ENCODE data around the gene EIF3I.

Gene EIF3I

DNA sequence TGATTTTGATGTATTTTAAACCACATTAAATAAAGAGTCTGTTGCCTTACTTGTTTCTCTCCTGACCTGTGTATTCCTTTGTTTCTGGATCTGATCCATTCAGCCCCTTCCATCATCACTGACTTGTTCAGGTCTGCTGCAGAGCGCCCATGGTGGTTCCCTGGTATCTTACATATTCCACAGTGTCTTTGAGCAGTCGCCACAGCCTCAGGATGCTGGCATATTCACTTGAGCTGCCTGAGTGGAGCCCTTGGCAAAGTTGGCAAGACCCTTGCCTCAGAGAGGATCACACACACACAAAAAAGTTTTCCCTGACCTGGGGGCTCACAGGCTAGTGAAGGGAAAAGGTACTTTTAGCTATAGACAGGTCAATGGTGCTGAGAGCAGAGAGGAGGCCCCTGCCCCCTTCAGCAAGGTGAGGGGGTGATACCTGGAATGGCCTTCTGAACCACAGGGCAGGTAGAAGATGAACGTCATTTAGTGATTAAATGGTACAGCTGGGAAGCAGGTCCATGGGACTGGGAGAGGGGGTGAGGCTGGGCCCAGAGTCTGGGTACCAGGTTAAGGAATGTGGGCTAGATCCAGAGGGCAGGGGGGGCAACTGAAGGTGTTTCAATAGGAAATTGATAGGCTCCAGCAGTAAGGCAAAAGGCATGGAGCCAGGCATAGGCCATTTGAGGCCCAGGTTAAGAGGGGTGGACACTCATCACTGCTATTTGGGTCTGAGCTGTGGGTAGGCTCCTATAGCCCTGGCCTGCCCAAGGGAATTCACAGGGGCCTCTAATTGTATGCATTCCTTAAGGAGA lies 23.8 kb upstream of the EIF3I start:
- DNase-seq: no peak

DNA sequence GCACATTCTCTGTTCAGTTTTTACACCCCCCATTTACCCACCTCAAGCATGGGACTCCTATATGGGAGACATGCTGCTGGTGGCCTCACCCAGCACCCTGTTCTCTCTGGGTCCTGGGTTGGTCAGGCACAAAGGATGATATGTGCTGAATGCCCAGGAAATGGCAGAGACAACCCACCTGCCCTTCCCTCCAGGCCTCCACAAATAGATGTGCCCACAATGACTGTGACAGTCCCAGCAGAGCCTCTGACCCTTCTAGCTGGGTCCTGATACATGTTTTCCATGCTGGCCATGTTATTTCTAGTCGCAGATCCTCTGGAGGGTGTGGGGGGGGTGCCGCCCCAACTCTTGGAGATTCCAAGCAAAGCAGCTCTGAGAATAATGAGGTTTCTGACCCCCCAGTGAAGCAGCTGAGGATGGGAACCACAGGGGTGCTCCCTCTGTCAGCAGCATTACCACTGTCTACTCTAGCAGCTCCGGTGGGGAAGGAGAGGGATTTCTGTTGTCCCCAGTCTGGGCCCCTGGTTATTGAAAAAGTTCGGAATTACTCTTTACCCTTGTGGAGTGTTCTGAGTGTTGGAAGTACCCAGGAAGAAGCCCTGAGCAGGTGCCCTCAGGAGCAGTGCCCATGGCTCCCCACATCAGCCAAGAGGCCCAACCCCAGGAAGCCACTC lies 23.0 kb upstream of the EIF3I start:
- DNase-seq: no peak

GRCh38 chr1:32199717-32200072 lies 22.5 kb upstream of the EIF3I start:
- no peak for DNase-seq

GRCh38 chr1:32200226-32201010 lies 21.8 kb upstream of the EIF3I start, which contains the start of gene CCDC28B:
TSS of gene CCDC28B (plus strand) at chr1:32200595. CDS start at chr1:32201936, 1,341 bp downstream.
- DNase-seq: peak; percentile 51

DNA sequence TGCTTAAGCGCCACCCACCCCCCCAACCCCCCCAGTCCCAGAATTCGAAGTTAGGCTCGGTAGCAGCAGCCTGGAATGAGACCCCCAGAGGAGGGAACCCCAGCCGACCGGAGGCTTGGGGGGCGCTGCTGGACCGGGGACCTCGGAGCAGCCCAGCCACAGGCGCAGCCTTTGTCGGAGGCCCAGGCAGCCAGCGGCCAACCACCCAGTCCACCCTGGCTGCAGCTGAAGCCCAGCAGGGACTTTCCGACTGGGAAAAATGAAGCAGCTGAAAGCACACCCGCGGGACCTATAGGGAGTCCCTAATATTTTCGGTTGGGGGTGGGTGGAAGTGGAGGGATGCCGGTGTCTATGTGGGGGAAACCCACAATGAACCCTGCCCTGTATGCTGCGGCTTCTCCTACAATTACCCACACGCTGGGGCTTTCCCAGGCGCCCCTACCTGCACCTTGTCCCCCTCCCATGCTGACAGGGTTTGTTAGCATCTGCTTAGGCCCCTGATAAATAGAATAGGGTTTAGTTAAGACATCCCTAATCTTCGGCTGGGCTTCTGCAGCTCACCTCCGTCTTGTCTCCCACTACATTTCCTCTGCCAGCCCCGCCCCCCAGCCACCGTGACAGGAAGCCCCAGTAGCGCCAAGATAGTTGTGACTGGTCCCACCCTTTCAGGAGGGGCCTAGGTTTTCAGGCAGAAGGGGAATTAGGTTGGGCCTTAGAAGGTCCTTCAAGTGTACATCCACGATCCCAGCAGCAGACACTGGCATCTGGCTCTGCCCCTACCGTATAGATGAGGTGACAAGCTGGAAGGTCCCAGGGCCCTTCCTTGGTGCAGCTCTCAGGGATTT lies 21.0 kb upstream of the EIF3I start:
- DNase-seq: peak; percentile 71

- no peak for DNase-seq
Observed at GRCh38 chr1:32204943-32205361, 17.3 kb upstream of the EIF3I start.

DNA sequence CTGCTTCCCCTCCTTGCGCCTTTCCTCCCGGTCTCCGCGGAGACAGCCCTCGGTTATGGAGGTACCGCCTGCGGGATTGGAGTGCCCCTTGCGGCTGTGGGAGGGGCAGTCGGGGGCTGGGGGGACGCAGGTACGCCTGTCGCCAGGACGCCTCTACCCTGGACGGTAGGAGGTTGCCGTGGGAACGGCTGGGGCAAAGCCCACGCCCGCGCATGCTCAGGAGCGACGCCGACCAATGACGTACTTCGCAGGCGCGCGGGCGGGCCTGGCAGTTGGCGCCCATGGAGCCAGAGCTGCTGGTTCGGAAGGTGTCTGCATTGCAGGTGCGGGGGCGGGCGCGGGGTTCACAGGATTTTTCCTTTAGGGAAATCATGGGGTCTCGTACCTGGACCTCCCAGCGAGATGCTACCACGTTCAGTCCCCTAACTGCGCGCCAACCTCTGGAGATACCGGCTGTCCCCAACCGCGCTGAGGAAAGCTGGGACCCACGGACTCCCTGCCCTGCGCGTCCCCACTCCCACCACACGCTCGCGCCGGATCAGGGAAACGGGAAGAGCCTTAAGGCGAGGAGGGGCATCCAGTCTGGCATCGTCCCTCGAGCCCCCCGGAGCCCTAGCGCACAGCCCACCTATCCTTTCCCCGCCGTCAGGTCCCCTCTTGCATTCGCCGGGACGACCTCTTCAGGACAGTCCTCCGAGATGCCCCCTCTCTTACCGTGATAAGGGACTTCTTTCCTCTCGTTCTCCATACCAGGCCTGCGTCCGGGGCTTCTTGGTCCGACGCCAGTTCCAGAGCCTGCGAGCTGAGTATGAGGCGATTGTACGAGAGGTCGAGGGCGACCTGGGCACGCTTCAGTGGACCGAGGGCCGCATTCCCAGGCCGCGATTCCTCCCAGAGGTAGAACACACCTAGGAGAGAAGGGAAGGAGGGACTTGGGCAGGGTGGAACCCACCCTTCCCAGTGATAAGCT lies 16.5 kb upstream of the EIF3I start, which contains the start of gene IQCC:
TSS of gene IQCC (plus strand) at position 271 of the 970 bp plus-strand sequence. CDS start at position 282, 11 bp downstream.
- DNase-seq: peak; percentile 81

GRCh38 chr1:32208469-32208868 lies 13.7 kb upstream of the EIF3I start:
- no peak for DNase-seq

- no peak for DNase-seq
Observed at GRCh38 chr1:32208891-32209328, 13.3 kb upstream of the EIF3I start, which contains the start of gene DCDC2B. TSS of gene DCDC2B (plus strand) at chr1:32209089. CDS start at chr1:32209094, 5 bp downstream.

GRCh38 chr1:32215629-32216480 lies 6.4 kb upstream of the EIF3I start:
- DNase-seq: peak; percentile 31

DNA sequence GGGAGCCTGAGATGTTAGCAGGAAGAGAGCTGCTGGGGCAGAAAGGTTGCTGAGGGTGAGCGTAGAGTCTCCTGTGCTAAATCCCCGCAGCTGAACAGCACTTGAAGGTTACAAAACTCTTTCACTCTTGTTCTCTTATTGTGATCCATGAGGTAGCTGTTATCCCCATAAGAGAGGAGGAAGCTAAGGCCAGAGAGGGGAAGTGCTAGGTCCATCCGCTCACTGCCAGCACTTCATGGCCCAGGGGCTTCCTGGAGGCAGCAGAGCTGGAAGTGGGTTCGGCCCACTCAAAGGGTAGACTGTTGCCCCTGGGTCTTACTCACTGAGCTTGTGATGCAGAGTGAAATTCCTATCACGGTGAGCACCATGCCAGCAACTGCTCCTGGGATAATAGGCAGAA lies 5.6 kb upstream of the EIF3I start:
- no peak for DNase-seq

- DNase-seq: no peak
Observed at GRCh38 chr1:32219022-32219421, 3.2 kb upstream of the EIF3I start.

DNA sequence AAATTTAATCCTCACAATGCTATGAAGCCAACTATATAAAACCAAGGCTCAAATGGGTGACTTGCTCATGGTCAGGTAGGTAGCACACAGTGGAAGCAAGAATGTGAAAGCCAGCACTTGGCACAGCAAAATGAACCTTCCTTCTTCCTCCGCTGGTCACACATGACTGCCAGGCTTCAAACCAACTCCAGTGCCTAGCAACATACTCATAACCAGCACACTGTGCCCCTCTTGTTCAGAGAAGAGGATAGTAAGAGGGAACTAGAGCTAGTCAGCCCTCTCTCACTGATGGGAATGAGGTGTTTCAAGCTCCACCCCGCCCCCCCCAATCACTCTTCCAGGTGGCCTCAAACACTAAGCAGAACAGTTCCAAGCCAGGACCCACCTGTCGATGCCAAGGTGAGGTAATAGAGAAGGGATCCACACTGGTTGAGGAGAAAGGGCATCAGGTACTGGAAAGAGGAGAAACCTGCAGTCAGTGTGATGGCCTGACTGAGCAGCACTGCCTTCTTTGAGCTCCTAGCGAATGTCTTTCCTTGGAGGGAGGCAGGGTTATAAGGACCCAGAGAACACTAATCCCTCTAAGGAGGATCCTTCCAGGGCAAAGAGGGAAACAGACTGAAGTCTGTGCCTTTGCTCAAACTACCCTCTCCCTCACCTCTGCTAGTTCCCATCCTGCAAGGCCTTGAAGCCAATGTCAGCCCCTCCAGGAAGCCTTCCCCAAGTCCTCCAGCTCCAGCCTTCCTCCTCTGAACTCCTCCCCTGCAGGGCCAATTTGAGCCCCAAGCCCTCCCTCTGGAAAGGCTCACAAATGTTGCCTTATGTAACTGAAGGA lies 1.2 kb upstream of the EIF3I start:
- no peak for DNase-seq

DNA sequence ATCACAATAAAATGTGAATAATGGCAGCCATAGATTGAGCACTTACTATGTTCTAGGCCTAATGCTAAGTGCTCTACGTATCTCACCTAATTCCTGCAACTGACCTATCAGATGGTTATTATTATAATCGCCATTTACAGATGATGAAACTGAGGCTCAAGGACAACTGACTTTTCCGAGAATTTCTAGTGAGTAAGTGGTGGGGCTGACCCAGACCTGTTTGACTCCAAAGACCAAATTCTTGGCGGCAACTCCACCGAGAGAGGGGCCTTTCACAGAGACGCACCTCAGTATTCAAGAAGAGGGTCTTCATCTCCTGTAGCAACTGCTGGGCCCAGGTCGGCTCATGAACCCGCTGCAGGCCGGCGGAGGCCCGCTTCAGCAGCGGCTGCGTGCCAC lies 627 bp upstream of the EIF3I start:
- no peak for DNase-seq

DNA sequence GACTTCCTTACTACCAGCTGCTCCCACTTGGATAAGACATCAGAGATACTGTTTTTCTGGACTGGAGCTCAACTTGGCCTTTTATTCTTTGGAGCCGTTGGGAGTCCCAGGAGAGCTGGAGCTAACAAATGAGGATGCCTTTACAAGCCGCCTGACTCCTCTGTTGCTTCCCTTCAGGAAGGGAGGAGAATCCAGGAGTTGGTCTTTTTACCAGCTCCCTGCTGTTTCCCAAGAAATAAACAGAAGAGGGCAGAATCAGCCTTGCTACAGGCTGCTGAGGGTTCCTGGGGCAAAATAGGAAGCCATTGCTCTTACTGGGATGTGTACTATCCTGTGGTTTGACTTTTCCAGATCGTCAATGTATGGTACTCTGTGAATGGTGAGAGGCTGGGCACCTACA lies 1.5 kb downstream of the EIF3I start:
- DNase-seq: no peak

DNA sequence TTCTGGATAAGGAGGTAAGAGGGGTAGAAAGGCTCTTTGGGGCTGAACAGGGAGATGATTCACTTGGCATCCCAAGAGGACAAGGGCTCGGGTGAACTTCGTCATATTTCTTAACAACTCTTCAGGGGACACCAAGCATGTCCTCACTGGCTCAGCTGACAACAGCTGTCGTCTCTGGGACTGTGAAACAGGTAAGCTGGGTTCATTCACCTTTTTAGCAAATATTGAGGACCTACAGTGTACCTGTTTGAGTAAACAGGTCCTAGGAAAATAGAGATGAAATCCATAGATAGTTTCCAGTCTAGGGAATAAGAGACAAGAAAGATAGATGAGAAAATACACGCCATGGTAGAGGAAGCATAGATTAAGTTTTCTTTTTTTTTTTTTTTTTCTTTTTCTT lies 2.1 kb downstream of the EIF3I start:
- no peak for DNase-seq

GRCh38 chr1:32228771-32229170 lies 6.6 kb downstream of the EIF3I start:
- no peak for DNase-seq

GRCh38 chr1:32231843-32232432 lies 9.7 kb downstream of the EIF3I start:
- no peak for DNase-seq
